Spleen (tissue), 7 donors: Measurements from ENCODE around the gene XIRP1.

ENCODE experiments used
- POLR2A ChIP-seq, 3 donors: fragments of 450-650 bp; IDR thresholded peaks; one replicate each; pipeline ENCODE4 v1.5.1; 2017; ENCODE audit warnings: antibody characterized with exemption in 3 of 3, mild to moderate bottlenecking in 1 of 3
- TF ChIP-seq, protein P1 (sequence below), 11 experiments: fragments of 200-600 bp in 7 of 11; fragments of 450-650 bp in 4 of 11; sonication (generic) in 4 of 11; IDR thresholded peaks in 8 of 11; conservative IDR thresholded peaks in 3 of 11; 1 replicate in 7 of 11; 2 replicates in 4 of 11; pipeline versions ENCODE4 v1.4.0 to v1.8.0; 2016 to 2021; ENCODE audit warnings: antibody characterized with exemption in 11 of 11, inconsistent platforms in 4 of 11, mild to moderate bottlenecking in 1 of 11
- donor health status: DM: no; HTN: no; CAD: no; lungs with moderate emphysema.
- donor health status: DM: no; HTN: no; CAD: no.
- donor health status: DM: no; HTN: no; CAD: no.

DNA sequence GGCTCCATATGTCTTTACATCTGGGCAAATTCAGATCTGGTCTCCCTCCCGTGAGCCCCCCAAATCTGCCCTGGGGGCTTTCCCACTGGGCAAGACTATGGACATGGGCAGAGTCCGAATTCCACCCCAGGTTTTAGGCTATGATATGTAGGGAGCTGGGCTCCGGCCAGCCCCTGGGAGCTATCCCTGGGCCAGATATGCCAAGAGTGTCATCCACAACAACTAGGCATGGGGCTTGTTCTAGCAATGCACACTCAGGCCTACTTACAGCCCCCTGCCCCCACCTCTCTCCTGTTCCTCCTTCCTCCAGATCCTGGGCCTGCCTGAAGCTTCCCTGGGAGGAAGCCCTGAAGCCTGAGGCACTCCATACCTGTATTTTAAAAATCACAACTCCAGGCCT lies 622 bp downstream of the XIRP1 start:
- TF ChIP-seq POLR2A (IDR thresholded peaks at IDR 0.05), result no peak
- TF ChIP-seq, protein P1, sequence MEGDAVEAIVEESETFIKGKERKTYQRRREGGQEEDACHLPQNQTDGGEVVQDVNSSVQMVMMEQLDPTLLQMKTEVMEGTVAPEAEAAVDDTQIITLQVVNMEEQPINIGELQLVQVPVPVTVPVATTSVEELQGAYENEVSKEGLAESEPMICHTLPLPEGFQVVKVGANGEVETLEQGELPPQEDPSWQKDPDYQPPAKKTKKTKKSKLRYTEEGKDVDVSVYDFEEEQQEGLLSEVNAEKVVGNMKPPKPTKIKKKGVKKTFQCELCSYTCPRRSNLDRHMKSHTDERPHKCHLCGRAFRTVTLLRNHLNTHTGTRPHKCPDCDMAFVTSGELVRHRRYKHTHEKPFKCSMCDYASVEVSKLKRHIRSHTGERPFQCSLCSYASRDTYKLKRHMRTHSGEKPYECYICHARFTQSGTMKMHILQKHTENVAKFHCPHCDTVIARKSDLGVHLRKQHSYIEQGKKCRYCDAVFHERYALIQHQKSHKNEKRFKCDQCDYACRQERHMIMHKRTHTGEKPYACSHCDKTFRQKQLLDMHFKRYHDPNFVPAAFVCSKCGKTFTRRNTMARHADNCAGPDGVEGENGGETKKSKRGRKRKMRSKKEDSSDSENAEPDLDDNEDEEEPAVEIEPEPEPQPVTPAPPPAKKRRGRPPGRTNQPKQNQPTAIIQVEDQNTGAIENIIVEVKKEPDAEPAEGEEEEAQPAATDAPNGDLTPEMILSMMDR (IDR thresholded peaks at IDR 0.05 in 8 of 11, conservative IDR thresholded peaks at IDR 0.05 in 3 of 11), result no peak
